ENCODE data around the gene GAA. TPM values are rescaled to one million over a fixed set of nuclear protein-coding genes. Genes with fewer than 3 reads are reported as not detected.

GAA gene
- total RNA-seq, 1 donor from 2014 or later = 47.7 TPM

DNA sequence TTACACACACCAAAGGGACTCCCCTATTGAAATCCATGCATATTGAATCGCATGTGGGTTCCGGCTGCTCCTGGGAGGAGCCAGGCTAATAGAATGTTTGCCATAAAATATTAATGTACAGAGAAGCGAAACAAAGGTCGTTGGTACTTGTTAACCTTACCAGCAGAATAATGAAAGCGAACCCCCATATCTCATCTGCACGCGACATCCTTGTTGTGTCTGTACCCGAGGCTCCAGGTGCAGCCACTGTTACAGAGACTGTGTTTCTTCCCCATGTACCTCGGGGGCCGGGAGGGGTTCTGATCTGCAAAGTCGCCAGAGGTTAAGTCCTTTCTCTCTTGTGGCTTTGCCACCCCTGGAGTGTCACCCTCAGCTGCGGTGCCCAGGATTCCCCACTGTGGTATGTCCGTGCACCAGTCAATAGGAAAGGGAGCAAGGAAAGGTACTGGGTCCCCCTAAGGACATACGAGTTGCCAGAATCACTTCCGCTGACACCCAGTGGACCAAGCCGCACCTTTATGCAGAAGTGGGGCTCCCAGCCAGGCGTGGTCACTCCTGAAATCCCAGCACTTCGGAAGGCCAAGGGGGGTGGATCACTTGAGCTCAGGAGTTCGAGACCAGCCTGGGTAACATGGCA, 2.2 kb downstream of the GAA start:
- Mint-ChIP-seq H3K36me3 (ENCODE audit: low read depth, unreplicated experiment) (no peaks in the 10 kb centered on the region), H3K4me3 (ENCODE audit: unreplicated experiment) (peak overlapping the region; percentile 29), H3K4me1 (ENCODE audit: low read depth, unreplicated experiment) (peaks cover 7% of the 10 kb centered on the region), H3K27ac (ENCODE audit: unreplicated experiment) (no peak overlapping the region), H3K27me3 (ENCODE audit: low read depth, unreplicated experiment) (no peaks in the 10 kb centered on the region), H3K9me3 (ENCODE audit: unreplicated experiment) (no peaks in the 10 kb centered on the region)
- Histone ChIP-seq H3K9ac (ENCODE audit: low read length) (no peak overlapping the region), H4K20me1 (ENCODE audit: insufficient read depth, low read length) (peaks cover 8% of the 10 kb centered on the region), H3K4me1 (ENCODE audit: insufficient read depth, low read length) (peaks cover 18% of the 10 kb centered on the region), H3K27me3 (ENCODE audit: insufficient read depth, low read length) (peaks cover 5% of the 10 kb centered on the region), H3K79me2 (ENCODE audit: insufficient read depth, low read length) (no peaks in the 10 kb centered on the region), H3K9me3 (ENCODE audit: insufficient read depth, low read depth, low read length) (no peaks in the 10 kb centered on the region), H3K4me2 (ENCODE audit: low read length) (no peak overlapping the region), H3K4me3 (ENCODE audit: insufficient read depth, low read depth, low read length) (no peak overlapping the region), H3K27ac (ENCODE audit: low read depth, low read length) (no peak overlapping the region), H3K36me3 (ENCODE audit: insufficient read depth, low read length) (no peaks in the 10 kb centered on the region), H2AFZ (ENCODE audit: low read depth, low read length) (no peak overlapping the region)
- FAIRE-seq (no peak), DNase-seq (ENCODE audit: low read depth) (no peak)
- TF ChIP-seq, protein P1, sequence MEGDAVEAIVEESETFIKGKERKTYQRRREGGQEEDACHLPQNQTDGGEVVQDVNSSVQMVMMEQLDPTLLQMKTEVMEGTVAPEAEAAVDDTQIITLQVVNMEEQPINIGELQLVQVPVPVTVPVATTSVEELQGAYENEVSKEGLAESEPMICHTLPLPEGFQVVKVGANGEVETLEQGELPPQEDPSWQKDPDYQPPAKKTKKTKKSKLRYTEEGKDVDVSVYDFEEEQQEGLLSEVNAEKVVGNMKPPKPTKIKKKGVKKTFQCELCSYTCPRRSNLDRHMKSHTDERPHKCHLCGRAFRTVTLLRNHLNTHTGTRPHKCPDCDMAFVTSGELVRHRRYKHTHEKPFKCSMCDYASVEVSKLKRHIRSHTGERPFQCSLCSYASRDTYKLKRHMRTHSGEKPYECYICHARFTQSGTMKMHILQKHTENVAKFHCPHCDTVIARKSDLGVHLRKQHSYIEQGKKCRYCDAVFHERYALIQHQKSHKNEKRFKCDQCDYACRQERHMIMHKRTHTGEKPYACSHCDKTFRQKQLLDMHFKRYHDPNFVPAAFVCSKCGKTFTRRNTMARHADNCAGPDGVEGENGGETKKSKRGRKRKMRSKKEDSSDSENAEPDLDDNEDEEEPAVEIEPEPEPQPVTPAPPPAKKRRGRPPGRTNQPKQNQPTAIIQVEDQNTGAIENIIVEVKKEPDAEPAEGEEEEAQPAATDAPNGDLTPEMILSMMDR (IDR thresholded peaks at IDR 0.05; ENCODE audit: insufficient read depth, low read depth, low read length) = no peak
- TF ChIP-seq EZH2 (IDR thresholded peaks at IDR 0.05; ENCODE audit: insufficient read depth, low read length) = no peak

DNA sequence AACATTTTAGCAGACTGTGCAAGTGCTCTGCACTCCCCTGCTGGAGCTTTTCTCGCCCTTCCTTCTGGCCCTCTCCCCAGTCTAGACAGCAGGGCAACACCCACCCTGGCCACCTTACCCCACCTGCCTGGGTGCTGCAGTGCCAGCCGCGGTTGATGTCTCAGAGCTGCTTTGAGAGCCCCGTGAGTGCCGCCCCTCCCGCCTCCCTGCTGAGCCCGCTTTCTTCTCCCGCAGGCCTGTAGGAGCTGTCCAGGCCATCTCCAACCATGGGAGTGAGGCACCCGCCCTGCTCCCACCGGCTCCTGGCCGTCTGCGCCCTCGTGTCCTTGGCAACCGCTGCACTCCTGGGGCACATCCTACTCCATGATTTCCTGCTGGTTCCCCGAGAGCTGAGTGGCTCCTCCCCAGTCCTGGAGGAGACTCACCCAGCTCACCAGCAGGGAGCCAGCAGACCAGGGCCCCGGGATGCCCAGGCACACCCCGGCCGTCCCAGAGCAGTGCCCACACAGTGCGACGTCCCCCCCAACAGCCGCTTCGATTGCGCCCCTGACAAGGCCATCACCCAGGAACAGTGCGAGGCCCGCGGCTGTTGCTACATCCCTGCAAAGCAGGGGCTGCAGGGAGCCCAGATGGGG, 3.1 kb downstream of the GAA start:
- H3K27me3 ChIP-seq (ENCODE audit: insufficient read depth, low read length) = peaks cover 5% of the 10 kb centered on the region
- no peak for FAIRE-seq
- peaks cover 2% of the 10 kb centered on the region for H3K36me3 Mint-ChIP-seq (ENCODE audit: low read depth, unreplicated experiment)

More for the DNA sequence above, 3.1 kb downstream of the GAA start:
- H3K27ac ChIP-seq (ENCODE audit: low read depth, low read length) = no peak overlapping the region
- peaks cover 8% of the 10 kb centered on the region for H4K20me1 ChIP-seq (ENCODE audit: insufficient read depth, low read length)
- TF ChIP-seq, protein P1 (IDR thresholded peaks at IDR 0.05; ENCODE audit: insufficient read depth, low read depth, low read length) = no peak
- TF ChIP-seq EZH2 (IDR thresholded peaks at IDR 0.05; ENCODE audit: insufficient read depth, low read length) = no peak
- no peak overlapping the region for H3K4me3 ChIP-seq (ENCODE audit: insufficient read depth, low read depth, low read length)
- Mint-ChIP-seq H3K9me3 (ENCODE audit: unreplicated experiment) (no peaks in the 10 kb centered on the region), H3K4me3 (ENCODE audit: unreplicated experiment) (no peak overlapping the region), H3K27me3 (ENCODE audit: low read depth, unreplicated experiment) (no peaks in the 10 kb centered on the region), H3K27ac (ENCODE audit: unreplicated experiment) (no peak overlapping the region), H3K4me1 (ENCODE audit: low read depth, unreplicated experiment) (peaks cover 7% of the 10 kb centered on the region)
- H3K36me3 ChIP-seq (ENCODE audit: insufficient read depth, low read length) = no peaks in the 10 kb centered on the region
- H3K79me2 ChIP-seq (ENCODE audit: insufficient read depth, low read length) = no peaks in the 10 kb centered on the region
- H3K9ac ChIP-seq (ENCODE audit: low read length) = no peak overlapping the region
- no peak overlapping the region for H3K4me2 ChIP-seq (ENCODE audit: low read length)
- H3K4me1 ChIP-seq (ENCODE audit: insufficient read depth, low read length) = peaks cover 18% of the 10 kb centered on the region
- H3K9me3 ChIP-seq (ENCODE audit: insufficient read depth, low read depth, low read length) = no peaks in the 10 kb centered on the region
- no peak for DNase-seq (ENCODE audit: low read depth)
- no peak overlapping the region for H2AFZ ChIP-seq (ENCODE audit: low read depth, low read length)
